Measurements from ENCODE around the gene IP6K3.

DNA sequence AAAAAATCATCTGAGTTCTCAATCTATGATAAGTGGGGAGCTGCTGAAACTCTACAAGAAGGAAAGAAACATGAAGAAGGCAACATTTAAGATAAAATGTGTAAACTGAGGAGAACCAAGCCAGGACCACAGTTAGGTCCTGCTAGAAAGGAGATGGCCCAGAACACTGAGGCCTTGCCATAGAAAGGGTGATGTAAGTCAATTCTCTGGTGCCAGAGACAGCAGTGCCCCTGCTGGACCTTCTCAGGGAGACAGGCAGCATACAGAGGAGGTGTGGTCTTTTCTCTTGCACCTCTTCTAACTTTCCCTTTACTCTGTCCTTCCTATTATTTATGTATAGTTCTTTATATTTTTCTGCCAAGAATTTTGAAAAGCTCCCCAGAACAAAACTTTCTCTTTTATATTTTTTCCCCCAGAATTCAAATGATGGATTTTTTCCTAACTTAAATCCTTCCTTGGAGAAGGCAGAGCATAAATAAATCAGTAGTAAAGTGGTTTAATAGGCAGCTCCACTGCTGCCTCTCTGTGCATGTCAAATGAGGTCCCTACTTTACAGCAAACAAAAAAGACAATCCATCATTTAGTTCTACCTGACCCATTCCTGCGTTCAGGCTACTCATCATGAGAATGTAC, 44.2 kb downstream of the IP6K3 start:
- TF ChIP-seq TAF1 (IDR thresholded peaks at IDR 0.05; ENCODE audit: borderline replicate concordance, insufficient read depth, low read length) (no peak), POLR2AphosphoS5 (IDR thresholded peaks at IDR 0.05; ENCODE audit: low read depth, low read length) (no peak)

Measured in PFSK-1 (cell line).